ENCODE measurements around the gene COTL1.
A peak's percentile ranks its signal among the peaks of the same experiment; 100 is the strongest.

COTL1 gene

DNA sequence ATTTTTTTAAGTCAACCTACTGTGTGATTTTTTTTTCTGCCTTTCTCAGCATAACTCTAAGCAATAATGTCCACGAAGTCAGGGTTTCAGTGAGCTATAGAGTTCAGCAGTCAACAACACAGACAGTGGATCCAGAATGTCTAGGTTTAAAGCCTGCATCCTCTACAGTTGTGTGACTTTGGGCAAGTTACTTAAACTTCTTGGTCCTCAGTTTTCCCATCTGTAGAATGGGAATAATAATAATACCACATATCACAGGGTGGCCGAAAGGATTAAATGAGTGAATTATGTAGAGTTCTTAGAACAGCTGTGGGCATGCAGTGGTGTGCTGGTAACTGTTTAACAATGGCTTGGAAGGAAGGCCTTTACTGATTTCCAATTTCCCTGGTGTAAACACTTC lies 74.6 kb downstream of the COTL1 start:
- no peak overlapping the region for H3K4me3 Mint-ChIP-seq
- no peaks in the 10 kb centered on the region for H3K27me3 Mint-ChIP-seq (ENCODE audit: low read depth)
- H3K27ac Mint-ChIP-seq, result no peak overlapping the region
- H3K4me1 Mint-ChIP-seq (ENCODE audit: low read depth), result peaks cover 33% of the 10 kb centered on the region
- no peaks in the 10 kb centered on the region for H3K9me3 Mint-ChIP-seq
- peaks cover 33% of the 10 kb centered on the region for H3K36me3 Mint-ChIP-seq (ENCODE audit: low read depth)

DNA sequence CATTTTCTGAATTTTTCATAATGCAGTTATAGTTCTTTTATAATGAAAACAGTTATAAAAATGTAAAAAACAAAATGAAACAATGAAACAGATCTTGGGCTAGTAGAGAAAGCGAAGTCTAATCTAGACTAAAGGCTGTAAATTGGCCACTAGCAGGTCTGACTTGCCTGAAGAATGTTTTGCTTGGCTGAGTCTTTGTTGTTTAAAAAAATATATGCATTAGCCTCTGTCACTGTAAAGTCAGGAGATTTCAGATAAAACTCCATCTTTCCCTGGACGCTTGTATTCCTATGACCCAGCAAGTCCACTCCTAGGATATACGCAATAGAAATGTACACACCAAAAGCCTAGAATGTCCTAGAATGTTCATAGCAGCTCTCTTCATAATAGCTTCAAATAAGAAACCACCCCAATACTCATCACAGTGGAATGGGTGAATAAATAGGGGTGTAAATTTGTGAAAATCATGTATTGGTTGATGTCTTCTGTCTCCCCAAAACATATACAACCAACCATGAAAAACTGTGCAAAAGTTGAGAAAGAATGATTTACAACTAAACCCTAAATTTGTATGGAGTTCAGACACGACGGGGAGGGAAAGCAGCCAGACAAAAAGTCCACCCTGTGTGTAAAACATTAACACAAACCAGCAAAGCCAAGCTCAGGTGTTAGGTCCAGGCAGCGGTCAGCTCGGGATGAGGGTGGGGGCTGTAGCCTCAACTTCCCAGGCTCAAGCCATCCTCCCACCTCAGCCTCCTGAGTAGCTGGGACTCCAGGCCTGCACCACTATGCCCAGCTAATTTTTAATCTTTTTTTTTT lies 75.7 kb downstream of the COTL1 start:
- peaks cover 33% of the 10 kb centered on the region for H3K36me3 Mint-ChIP-seq (ENCODE audit: low read depth)
- H3K27ac Mint-ChIP-seq, result no peak overlapping the region
- H3K4me3 Mint-ChIP-seq, result no peak overlapping the region
- H3K27me3 Mint-ChIP-seq (ENCODE audit: low read depth), result no peaks in the 10 kb centered on the region
- peaks cover 27% of the 10 kb centered on the region for H3K4me1 Mint-ChIP-seq (ENCODE audit: low read depth)
- no peaks in the 10 kb centered on the region for H3K9me3 Mint-ChIP-seq

DNA sequence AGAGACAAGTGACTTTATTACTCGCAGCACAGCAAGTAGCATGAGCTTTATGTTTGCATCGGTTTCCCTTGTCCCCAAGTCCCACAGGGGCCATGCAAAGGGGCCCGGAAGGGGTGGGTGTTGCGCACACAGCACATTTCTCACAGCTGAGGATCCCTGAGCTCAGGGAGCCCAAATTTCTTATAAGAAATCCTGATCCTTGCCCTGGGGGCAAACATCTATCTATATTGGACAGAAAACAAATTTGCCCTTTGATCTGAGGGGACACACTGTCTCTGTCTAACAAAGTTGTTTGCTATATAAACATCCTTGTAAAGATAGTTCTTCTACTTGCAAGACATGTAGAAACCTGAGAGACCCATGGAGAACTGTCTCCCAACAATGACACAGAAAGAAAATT lies 77.7 kb downstream of the COTL1 start:
- Mint-ChIP-seq H3K9me3 (no peaks in the 10 kb centered on the region), H3K36me3 (ENCODE audit: low read depth) (peaks cover 30% of the 10 kb centered on the region), H3K27me3 (ENCODE audit: low read depth) (no peaks in the 10 kb centered on the region), H3K4me1 (ENCODE audit: low read depth) (peaks cover 25% of the 10 kb centered on the region), H3K27ac (no peak overlapping the region), H3K4me3 (no peak overlapping the region)

DNA sequence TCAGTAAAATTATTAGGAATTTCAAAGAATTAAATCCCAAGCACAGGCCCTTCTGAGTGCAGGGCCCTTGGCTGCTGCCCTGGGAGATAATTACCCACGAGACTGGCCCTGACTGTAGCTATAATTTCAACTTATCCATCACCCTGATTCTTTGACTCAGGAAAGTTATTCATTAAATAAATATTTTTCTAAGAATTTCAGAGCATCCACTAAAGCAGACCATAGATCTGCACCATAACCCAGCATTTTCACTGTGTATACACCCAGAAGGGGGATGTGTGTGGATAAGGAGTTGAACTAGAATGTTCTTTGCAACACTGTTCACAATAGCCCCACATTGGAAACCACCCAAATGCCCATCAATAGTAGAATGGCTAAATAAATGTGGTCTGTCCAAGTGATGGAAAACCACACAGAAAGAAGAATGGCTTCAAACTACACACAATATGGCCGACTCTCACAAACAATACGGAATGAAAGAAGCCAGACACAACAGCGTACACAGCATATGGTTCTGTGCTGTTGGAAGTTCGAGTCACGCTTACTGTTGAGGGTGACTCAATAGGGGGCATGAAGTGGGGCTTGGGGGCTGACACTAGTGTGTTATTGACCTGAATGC lies 79.5 kb downstream of the COTL1 start:
- Mint-ChIP-seq H3K9me3 (no peaks in the 10 kb centered on the region), H3K36me3 (ENCODE audit: low read depth) (peaks cover 21% of the 10 kb centered on the region), H3K27me3 (ENCODE audit: low read depth) (no peaks in the 10 kb centered on the region), H3K4me1 (ENCODE audit: low read depth) (peaks cover 15% of the 10 kb centered on the region), H3K27ac (no peak overlapping the region), H3K4me3 (no peak overlapping the region)

DNA sequence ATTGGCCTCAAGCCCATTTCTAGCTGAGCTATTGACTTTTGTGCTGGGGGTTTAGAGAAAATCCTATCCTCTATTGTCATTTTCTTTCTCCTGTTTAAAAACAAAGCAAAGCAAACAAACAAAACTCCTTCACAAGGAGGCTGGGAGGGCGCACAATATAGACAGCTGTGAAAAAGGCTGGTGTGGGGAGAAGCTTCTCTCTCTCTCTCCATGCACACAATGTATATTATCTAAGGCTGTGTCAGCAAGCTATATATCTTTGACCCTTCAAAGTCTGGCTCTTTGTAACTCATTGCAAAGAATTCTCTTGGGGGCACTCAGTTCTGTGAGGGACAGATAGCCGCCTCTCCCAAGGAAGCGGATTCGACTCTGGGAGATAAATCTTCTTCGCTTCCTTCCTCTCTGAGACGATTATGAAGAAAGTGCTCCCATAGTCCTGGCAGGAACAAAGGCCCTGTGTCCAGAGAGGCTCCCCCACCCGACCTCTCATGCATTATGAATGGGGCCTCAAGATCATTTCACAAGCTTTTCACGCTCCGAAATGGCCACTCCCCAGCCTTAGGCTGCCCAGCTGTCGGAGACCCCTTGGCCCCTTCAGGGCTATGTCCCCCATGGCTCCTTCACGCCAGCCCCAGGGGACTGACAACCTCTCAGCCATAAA lies 80.3 kb downstream of the COTL1 start:
- Mint-ChIP-seq H3K36me3 (ENCODE audit: low read depth) (peaks cover 24% of the 10 kb centered on the region), H3K4me3 (no peak overlapping the region), H3K27me3 (ENCODE audit: low read depth) (no peaks in the 10 kb centered on the region), H3K9me3 (no peaks in the 10 kb centered on the region), H3K4me1 (ENCODE audit: low read depth) (peaks cover 18% of the 10 kb centered on the region), H3K27ac (no peak overlapping the region)

DNA sequence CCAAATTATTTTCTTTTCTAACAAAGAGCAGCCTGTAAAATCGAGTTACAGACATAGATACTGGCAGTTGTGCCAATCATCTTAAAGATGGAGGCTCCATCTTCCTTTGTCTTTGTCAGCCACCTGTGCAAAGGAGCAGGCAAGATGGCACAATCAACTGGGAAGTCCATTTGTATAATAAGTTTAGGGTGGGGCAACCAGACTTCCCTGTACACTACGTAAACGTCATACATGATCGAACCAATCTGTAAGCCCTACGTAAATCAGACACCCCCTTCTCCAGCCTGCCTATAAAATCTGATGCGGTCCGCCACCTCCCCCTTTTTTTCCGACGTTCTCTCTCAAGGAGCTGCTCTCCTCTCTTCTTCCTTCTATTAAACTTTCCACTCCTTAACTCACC lies 82.0 kb downstream of the COTL1 start:
- no peak overlapping the region for H3K4me3 Mint-ChIP-seq
- no peaks in the 10 kb centered on the region for H3K27me3 Mint-ChIP-seq (ENCODE audit: low read depth)
- H3K36me3 Mint-ChIP-seq (ENCODE audit: low read depth), result peaks cover 39% of the 10 kb centered on the region
- H3K4me1 Mint-ChIP-seq (ENCODE audit: low read depth), result peaks cover 27% of the 10 kb centered on the region
- peak overlapping the region; percentile 50 for H3K27ac Mint-ChIP-seq
- H3K9me3 Mint-ChIP-seq, result peaks cover 7% of the 10 kb centered on the region

DNA sequence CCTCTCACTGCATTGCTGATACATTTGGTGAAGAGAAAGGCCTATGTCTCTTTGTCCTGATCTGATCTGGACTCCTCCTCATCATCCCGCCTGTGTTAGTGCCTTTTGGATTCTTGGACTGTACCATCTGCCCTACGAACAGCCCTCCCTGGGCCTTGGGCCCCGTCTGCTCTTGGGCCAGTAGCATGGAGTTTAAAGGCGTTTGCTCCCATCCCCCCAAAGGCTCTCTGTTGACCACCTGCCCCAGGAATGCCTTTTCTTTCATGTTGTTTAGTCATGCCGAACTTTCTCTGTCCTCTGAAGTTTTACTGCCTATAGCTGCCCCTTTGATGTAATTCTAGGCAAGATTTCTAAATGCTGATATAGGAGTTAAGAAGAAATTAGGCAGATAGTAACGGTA lies 82.5 kb downstream of the COTL1 start:
- Mint-ChIP-seq H3K27me3 (ENCODE audit: low read depth) (no peaks in the 10 kb centered on the region), H3K27ac (no peak overlapping the region), H3K36me3 (ENCODE audit: low read depth) (peaks cover 44% of the 10 kb centered on the region), H3K4me1 (ENCODE audit: low read depth) (peaks cover 28% of the 10 kb centered on the region), H3K9me3 (peaks cover 12% of the 10 kb centered on the region), H3K4me3 (no peak overlapping the region)

DNA sequence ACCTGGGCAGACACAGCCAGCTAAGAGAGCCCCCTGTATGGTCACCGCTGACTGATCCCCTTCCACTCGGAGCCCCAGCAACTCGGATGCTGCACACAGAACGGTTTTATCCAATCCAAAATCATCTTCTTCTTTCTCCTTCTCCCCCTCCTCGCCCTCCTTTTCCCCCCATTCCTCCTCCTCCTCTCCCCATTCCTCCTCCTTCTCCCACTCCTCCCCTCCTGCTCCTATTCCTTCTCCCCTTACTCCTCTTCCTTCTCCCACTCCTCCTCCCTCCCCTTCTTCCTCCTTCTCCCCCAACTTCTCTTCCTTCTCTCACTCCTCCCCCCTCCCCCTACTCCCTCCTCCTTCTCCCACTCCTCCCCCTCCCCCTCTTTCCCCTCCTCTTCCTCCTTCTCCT lies 83.1 kb downstream of the COTL1 start:
- Mint-ChIP-seq H3K9me3 (peaks cover 18% of the 10 kb centered on the region), H3K27ac (no peak overlapping the region), H3K36me3 (ENCODE audit: low read depth) (peaks cover 50% of the 10 kb centered on the region), H3K4me1 (ENCODE audit: low read depth) (peaks cover 29% of the 10 kb centered on the region), H3K4me3 (no peak overlapping the region), H3K27me3 (ENCODE audit: low read depth) (no peaks in the 10 kb centered on the region)

DNA sequence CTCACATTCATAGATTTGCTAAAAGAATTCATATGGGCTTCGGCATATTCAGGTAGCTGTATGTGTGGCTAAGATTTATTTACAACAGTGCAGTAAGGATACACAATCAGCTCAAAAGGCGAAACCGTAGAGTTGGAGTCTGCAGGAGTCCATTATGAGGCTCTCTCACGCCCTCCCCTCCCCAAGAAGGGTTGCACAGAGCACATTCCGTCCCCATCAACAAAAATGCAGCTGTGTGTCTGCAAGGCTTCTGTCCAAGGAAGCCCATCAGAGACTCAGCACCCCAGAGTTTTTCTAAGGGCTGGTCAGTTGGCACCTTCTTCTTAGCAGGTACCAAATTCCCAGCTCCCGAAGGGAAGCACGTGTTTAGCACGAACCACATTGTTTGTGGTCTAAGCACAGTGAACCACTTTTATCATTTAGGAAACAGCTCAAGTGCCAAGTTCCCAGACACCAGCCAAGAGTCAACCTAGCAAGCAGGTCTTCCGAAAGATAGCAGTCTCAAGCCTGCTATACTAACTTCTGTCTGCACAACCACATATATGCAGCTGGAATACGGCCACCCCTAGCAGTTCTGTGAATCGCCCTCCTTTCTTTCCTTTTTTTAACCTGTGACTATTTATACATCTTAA lies 84.9 kb downstream of the COTL1 start:
- Mint-ChIP-seq H3K27me3 (ENCODE audit: low read depth) (no peaks in the 10 kb centered on the region), H3K9me3 (peaks cover 26% of the 10 kb centered on the region), H3K36me3 (ENCODE audit: low read depth) (peaks cover 57% of the 10 kb centered on the region), H3K27ac (no peak overlapping the region), H3K4me1 (ENCODE audit: low read depth) (peaks cover 32% of the 10 kb centered on the region), H3K4me3 (no peak overlapping the region)

DNA sequence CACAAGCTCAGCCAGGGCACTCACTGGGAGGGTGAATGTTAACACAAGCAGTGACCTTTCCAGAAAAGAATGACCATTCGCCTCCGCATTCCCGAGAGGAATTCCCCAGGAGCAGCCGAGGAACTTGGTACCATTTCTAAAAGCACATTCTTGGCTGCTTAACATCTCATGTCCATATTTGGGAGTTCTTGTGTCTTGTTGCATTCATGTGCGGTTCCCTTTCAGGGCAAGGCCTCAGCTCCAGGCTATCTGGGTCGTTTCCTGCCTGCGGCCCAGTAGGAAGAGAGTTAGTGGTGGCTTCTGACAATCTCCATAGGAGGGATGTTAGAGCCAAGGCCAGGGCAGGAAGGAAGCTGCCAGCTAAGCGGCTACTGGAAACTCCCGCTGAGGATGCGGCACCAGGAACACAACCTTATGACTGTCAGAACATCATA lies 85.6 kb downstream of the COTL1 start:
- Mint-ChIP-seq H3K4me1 (ENCODE audit: low read depth) (peaks cover 34% of the 10 kb centered on the region), H3K27me3 (ENCODE audit: low read depth) (no peaks in the 10 kb centered on the region), H3K36me3 (ENCODE audit: low read depth) (peaks cover 61% of the 10 kb centered on the region), H3K9me3 (peaks cover 26% of the 10 kb centered on the region), H3K27ac (peak overlapping the region; percentile 65), H3K4me3 (no peak overlapping the region)

DNA sequence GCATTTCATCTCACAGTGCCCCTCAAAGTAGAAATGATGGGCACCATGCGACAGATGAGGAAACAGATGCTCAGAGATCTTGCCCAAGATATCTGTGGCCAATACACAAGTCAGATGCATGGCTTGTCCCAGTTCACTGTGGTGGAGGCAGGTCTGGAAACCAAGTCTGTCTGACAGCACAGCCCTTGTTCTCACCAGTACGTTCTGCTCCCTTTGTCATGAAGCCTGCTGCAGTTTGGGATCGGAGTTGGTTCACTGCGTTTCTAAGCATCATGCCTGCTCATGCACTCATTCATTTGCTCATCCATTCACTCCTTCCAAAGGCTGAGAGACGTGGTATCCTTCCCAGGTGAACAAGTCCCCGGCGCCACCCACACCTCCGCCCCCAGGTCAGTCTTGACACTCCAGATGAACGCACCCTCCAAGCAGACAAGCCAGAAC lies 86.2 kb downstream of the COTL1 start:
- H3K4me1 Mint-ChIP-seq (ENCODE audit: low read depth), result peaks cover 34% of the 10 kb centered on the region
- H3K27me3 Mint-ChIP-seq (ENCODE audit: low read depth), result no peaks in the 10 kb centered on the region
- H3K36me3 Mint-ChIP-seq (ENCODE audit: low read depth), result peaks cover 65% of the 10 kb centered on the region
- H3K9me3 Mint-ChIP-seq, result peaks cover 26% of the 10 kb centered on the region
- H3K4me3 Mint-ChIP-seq, result no peak overlapping the region
- H3K27ac Mint-ChIP-seq, result no peak overlapping the region

DNA sequence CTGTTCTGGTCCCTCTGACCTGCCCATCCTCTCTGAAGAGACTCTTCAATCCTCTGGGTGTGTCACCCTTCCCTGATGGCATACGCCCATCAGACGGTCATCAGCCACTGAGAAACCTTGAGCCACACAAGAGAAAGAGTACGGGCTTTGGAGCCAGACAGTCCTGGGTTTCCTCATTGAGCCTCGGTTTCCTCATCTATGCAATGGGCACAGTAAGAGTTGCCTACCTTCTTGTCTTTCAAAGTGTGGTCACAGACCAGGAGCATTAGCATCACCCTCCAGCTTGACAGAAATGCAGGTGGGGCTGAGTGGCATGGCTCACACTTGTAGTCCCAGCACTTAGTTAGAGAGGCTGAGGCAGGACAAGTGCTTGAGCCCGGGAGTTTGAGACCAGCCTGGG lies 87.3 kb downstream of the COTL1 start:
- Mint-ChIP-seq H3K27me3 (ENCODE audit: low read depth) (no peaks in the 10 kb centered on the region), H3K27ac (peak overlapping the region; percentile 36), H3K9me3 (peaks cover 26% of the 10 kb centered on the region)

DNA sequence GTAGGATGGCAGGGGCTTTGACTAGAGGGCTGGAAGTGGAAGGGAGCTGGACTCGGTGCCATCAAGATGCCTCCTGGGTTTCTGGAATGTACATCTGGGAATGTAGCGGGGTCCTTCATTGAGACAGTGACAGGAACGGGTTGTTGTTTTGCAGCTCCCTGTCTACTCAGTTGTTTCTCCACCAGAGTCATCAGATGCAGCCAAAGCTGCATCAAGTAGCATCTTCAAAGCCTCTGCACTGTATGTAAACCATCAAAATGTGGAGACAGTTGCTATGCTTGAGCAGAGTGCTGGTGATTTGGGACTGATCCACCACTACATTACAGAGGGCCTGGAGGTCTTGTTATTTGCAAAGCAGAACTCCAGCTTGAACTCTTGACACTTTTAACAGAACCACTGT lies 88.3 kb downstream of the COTL1 start:
- peaks cover 24% of the 10 kb centered on the region for H3K4me1 Mint-ChIP-seq (ENCODE audit: low read depth)
- no peak overlapping the region for H3K27ac Mint-ChIP-seq
- H3K27me3 Mint-ChIP-seq (ENCODE audit: low read depth), result no peaks in the 10 kb centered on the region
- H3K9me3 Mint-ChIP-seq, result peaks cover 26% of the 10 kb centered on the region
- no peak overlapping the region for H3K4me3 Mint-ChIP-seq
- H3K36me3 Mint-ChIP-seq (ENCODE audit: low read depth), result peaks cover 62% of the 10 kb centered on the region

More for the DNA sequence above, 87.3 kb downstream of the COTL1 start:
- Mint-ChIP-seq H3K4me1 (ENCODE audit: low read depth) (peaks cover 27% of the 10 kb centered on the region), H3K4me3 (no peak overlapping the region), H3K36me3 (ENCODE audit: low read depth) (peaks cover 64% of the 10 kb centered on the region)

DNA sequence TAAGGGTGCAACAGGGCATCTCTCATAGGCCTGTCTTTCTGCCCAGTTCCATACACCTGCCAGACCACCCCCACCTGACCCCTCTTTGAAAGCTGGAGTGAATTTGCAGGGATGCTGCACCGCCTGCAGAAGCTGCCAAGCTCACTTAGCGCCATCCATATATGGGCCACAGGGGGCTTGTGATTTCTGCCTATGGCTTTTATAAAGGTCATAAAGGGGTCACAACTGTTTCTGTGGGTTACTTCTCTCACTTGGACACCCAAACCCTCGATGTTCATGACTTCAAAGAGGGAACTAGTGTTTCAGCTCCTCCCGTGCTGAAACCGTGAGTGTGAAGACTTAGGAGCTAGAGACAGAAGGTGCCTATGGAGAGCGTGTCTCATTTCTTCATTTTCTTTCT lies 89.6 kb downstream of the COTL1 start:
- Mint-ChIP-seq H3K4me3 (no peak overlapping the region), H3K36me3 (ENCODE audit: low read depth) (peaks cover 62% of the 10 kb centered on the region), H3K9me3 (peaks cover 26% of the 10 kb centered on the region), H3K27ac (no peak overlapping the region), H3K27me3 (ENCODE audit: low read depth) (no peaks in the 10 kb centered on the region), H3K4me1 (ENCODE audit: low read depth) (peaks cover 24% of the 10 kb centered on the region)
